A549 (cell line): Measurements from ENCODE around the gene MSMP.

Experiments
- BHLHE40 ChIP-seq: IDR thresholded peaks from 2 replicates; pipeline ENCODE4 v1.6.1; 2012; ENCODE audit warnings: low read depth, low read length, inconsistent platforms
- CHD4 ChIP-seq: fragments of 200-600 bp; sonication (generic); IDR thresholded peaks from 2 replicates; pipeline ENCODE4 v1.6.1; 2016; ENCODE audit warnings: antibody characterized with exemption, mild to moderate bottlenecking, borderline replicate concordance
- CTCF ChIP-seq: fragments of >200 bp; sonication (Bioruptor Twin); formaldehyde crosslinking; IDR thresholded peaks from 3 replicates; pipeline ENCODE4 v1.5.1; 2016
- JUNB ChIP-seq: fragments of >200 bp; sonication (Bioruptor Twin); formaldehyde crosslinking; IDR thresholded peaks from 2 replicates; pipeline ENCODE4 v1.6.1; 2016
- KDM1A ChIP-seq: fragments of 200-600 bp; sonication (generic); IDR thresholded peaks from 2 replicates; pipeline ENCODE4 v1.6.1; 2016; ENCODE audit warnings: low read depth, mild to moderate bottlenecking
- POLR2A ChIP-seq: IDR thresholded peaks from 2 replicates; pipeline ENCODE4 v1.6.1; 2012; ENCODE audit warnings: mild to moderate bottlenecking, low read length
- SMC3 ChIP-seq: fragments of >200 bp; sonication (Bioruptor Twin); formaldehyde crosslinking; IDR thresholded peaks from 3 replicates; pipeline ENCODE4 v1.6.1; 2018; ENCODE audit warnings: inconsistent platforms
- USF2 ChIP-seq: fragments of 450-650 bp; IDR thresholded peaks from 2 replicates; pipeline ENCODE4 v1.6.1; 2014; ENCODE audit warnings: antibody characterized with exemption
- TF ChIP-seq, protein P1 (sequence below): fragments of 200-600 bp; sonication (generic); IDR thresholded peaks from 2 replicates; pipeline ENCODE4 v1.6.1; 2016; ENCODE audit warnings: antibody characterized with exemption, mild to moderate bottlenecking, moderate library complexity

DNA sequence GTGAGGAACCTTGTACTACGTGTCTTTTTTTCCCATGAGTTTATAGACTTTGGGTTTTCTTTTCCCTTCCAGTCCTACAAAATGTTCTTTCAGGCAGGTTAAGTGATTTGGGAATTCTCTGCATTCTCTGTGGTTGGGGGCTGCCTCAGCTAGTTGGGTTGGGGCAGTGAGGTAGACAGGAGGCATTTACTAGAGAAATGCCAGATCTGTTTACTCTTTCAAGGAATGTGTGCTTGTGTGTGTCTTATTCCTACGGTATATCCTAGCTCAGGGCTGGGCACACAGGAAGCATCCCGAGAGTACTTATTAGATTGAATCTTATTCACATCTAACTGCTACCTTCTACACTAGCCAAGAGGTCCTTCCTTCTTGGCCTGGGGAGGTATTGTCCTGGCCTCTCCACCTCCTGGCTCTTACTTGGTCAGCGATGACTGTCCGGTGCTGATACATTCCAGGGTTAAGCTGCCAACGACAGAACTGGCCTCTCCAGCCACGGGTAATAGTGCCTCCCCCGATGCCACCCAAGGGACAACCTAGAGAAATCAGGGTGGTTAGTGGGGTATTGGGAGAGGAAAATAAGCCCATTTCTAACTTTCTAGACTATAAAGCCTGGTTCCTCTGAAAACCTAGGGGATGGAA lies 10.1 kb downstream of the MSMP start:
- TF ChIP-seq BHLHE40 (no peak), CTCF (no peak), POLR2A (no peak), USF2 (no peak), SMC3 (no peak), KDM1A (no peak), CHD4 (no peak), JUNB (no peak)
- TF ChIP-seq, protein P1, sequence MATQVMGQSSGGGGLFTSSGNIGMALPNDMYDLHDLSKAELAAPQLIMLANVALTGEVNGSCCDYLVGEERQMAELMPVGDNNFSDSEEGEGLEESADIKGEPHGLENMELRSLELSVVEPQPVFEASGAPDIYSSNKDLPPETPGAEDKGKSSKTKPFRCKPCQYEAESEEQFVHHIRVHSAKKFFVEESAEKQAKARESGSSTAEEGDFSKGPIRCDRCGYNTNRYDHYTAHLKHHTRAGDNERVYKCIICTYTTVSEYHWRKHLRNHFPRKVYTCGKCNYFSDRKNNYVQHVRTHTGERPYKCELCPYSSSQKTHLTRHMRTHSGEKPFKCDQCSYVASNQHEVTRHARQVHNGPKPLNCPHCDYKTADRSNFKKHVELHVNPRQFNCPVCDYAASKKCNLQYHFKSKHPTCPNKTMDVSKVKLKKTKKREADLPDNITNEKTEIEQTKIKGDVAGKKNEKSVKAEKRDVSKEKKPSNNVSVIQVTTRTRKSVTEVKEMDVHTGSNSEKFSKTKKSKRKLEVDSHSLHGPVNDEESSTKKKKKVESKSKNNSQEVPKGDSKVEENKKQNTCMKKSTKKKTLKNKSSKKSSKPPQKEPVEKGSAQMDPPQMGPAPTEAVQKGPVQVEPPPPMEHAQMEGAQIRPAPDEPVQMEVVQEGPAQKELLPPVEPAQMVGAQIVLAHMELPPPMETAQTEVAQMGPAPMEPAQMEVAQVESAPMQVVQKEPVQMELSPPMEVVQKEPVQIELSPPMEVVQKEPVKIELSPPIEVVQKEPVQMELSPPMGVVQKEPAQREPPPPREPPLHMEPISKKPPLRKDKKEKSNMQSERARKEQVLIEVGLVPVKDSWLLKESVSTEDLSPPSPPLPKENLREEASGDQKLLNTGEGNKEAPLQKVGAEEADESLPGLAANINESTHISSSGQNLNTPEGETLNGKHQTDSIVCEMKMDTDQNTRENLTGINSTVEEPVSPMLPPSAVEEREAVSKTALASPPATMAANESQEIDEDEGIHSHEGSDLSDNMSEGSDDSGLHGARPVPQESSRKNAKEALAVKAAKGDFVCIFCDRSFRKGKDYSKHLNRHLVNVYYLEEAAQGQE, result no peak
